ENCODE results near the gene OSBPL10. TPM values are rescaled to one million over a fixed set of nuclear protein-coding genes. Genes with fewer than 3 reads are reported as not detected.

OSBPL10 gene
- total RNA-seq, 1 donor from 2014 or later, result 52.7 TPM

- H3K4me1 Mint-ChIP-seq (ENCODE audit: low read depth, unreplicated experiment), result peaks cover 35% of the 10 kb centered on the region
- H3K27ac ChIP-seq (ENCODE audit: low read depth, low read length), result no peak overlapping the region
- no peak for FAIRE-seq
These were observed 43.8 kb downstream of the OSBPL10 start for GRCh38 chr3:31937225-31937624.

GRCh38 chr3:31936420-31937060 is 44.5 kb downstream of the OSBPL10 start:
- peak; percentile 89 for DNase-seq (ENCODE audit: low read depth)
- H3K27ac Mint-ChIP-seq (ENCODE audit: unreplicated experiment), result no peak overlapping the region
- Histone ChIP-seq H3K27me3 (ENCODE audit: insufficient read depth, low read length) (no peaks in the 10 kb centered on the region), H3K4me1 (ENCODE audit: insufficient read depth, low read length) (no peaks in the 10 kb centered on the region), H3K4me3 (ENCODE audit: insufficient read depth, low read depth, low read length) (no peak overlapping the region), H3K9ac (ENCODE audit: low read length) (no peak overlapping the region), H3K36me3 (ENCODE audit: insufficient read depth, low read length) (no peaks in the 10 kb centered on the region), H2AFZ (ENCODE audit: low read depth, low read length) (no peak overlapping the region), H3K4me2 (ENCODE audit: low read length) (no peak overlapping the region), H4K20me1 (ENCODE audit: insufficient read depth, low read length) (peaks cover 28% of the 10 kb centered on the region), H3K27ac (ENCODE audit: low read depth, low read length) (no peak overlapping the region), H3K9me3 (ENCODE audit: insufficient read depth, low read depth, low read length) (no peaks in the 10 kb centered on the region), H3K79me2 (ENCODE audit: insufficient read depth, low read length) (peaks cover 10% of the 10 kb centered on the region)
- TF ChIP-seq EZH2 (IDR thresholded peaks at IDR 0.05; ENCODE audit: insufficient read depth, low read length), result no peak
- no peak for TF ChIP-seq CTCF (IDR thresholded peaks at IDR 0.05; ENCODE audit: insufficient read depth, low read depth, low read length)
- H3K4me3 Mint-ChIP-seq (ENCODE audit: unreplicated experiment), result no peak overlapping the region
- H3K36me3 Mint-ChIP-seq (ENCODE audit: low read depth, unreplicated experiment), result no peaks in the 10 kb centered on the region
- H3K27me3 Mint-ChIP-seq (ENCODE audit: low read depth, unreplicated experiment), result no peaks in the 10 kb centered on the region
- H3K9me3 Mint-ChIP-seq (ENCODE audit: unreplicated experiment), result no peaks in the 10 kb centered on the region
- no peak for FAIRE-seq
- peaks cover 35% of the 10 kb centered on the region for H3K4me1 Mint-ChIP-seq (ENCODE audit: low read depth, unreplicated experiment)

More at GRCh38 chr3:31937225-31937624, 43.8 kb downstream of the OSBPL10 start:
- Mint-ChIP-seq H3K9me3 (ENCODE audit: unreplicated experiment) (no peaks in the 10 kb centered on the region), H3K4me3 (ENCODE audit: unreplicated experiment) (no peak overlapping the region), H3K27me3 (ENCODE audit: low read depth, unreplicated experiment) (no peaks in the 10 kb centered on the region), H3K27ac (ENCODE audit: unreplicated experiment) (no peak overlapping the region), H3K36me3 (ENCODE audit: low read depth, unreplicated experiment) (no peaks in the 10 kb centered on the region)
- Histone ChIP-seq H2AFZ (ENCODE audit: low read depth, low read length) (no peak overlapping the region), H3K36me3 (ENCODE audit: insufficient read depth, low read length) (no peaks in the 10 kb centered on the region), H3K27me3 (ENCODE audit: insufficient read depth, low read length) (no peaks in the 10 kb centered on the region), H3K4me3 (ENCODE audit: insufficient read depth, low read depth, low read length) (no peak overlapping the region), H3K4me2 (ENCODE audit: low read length) (no peak overlapping the region), H3K4me1 (ENCODE audit: insufficient read depth, low read length) (no peaks in the 10 kb centered on the region), H3K9me3 (ENCODE audit: insufficient read depth, low read depth, low read length) (no peaks in the 10 kb centered on the region), H3K9ac (ENCODE audit: low read length) (no peak overlapping the region), H4K20me1 (ENCODE audit: insufficient read depth, low read length) (peaks cover 28% of the 10 kb centered on the region), H3K79me2 (ENCODE audit: insufficient read depth, low read length) (peaks cover 10% of the 10 kb centered on the region)
- no peak for DNase-seq (ENCODE audit: low read depth)
- TF ChIP-seq EZH2 (IDR thresholded peaks at IDR 0.05; ENCODE audit: insufficient read depth, low read length) (no peak), CTCF (IDR thresholded peaks at IDR 0.05; ENCODE audit: insufficient read depth, low read depth, low read length) (no peak)

- peaks cover 28% of the 10 kb centered on the region for H3K4me1 Mint-ChIP-seq (ENCODE audit: low read depth, unreplicated experiment)
- TF ChIP-seq EZH2 (IDR thresholded peaks at IDR 0.05; ENCODE audit: insufficient read depth, low read length), result no peak
- FAIRE-seq (no peak), DNase-seq (ENCODE audit: low read depth) (no peak)
- H3K27ac ChIP-seq (ENCODE audit: low read depth, low read length), result no peak overlapping the region
- H3K36me3 Mint-ChIP-seq (ENCODE audit: low read depth, unreplicated experiment), result no peaks in the 10 kb centered on the region
- no peaks in the 10 kb centered on the region for H3K27me3 Mint-ChIP-seq (ENCODE audit: low read depth, unreplicated experiment)
- H3K27me3 ChIP-seq (ENCODE audit: insufficient read depth, low read length), result no peaks in the 10 kb centered on the region
- no peak overlapping the region for H3K4me3 Mint-ChIP-seq (ENCODE audit: unreplicated experiment)
- no peak overlapping the region for H3K4me2 ChIP-seq (ENCODE audit: low read length)
- H3K27ac Mint-ChIP-seq (ENCODE audit: unreplicated experiment), result no peak overlapping the region
- no peaks in the 10 kb centered on the region for H3K9me3 Mint-ChIP-seq (ENCODE audit: unreplicated experiment)
- no peaks in the 10 kb centered on the region for H3K9me3 ChIP-seq (ENCODE audit: insufficient read depth, low read depth, low read length)
- no peaks in the 10 kb centered on the region for H3K36me3 ChIP-seq (ENCODE audit: insufficient read depth, low read length)
- no peak overlapping the region for H2AFZ ChIP-seq (ENCODE audit: low read depth, low read length)
- peaks cover 3% of the 10 kb centered on the region for H3K79me2 ChIP-seq (ENCODE audit: insufficient read depth, low read length)
- H3K4me3 ChIP-seq (ENCODE audit: insufficient read depth, low read depth, low read length), result no peak overlapping the region
- H4K20me1 ChIP-seq (ENCODE audit: insufficient read depth, low read length), result peaks cover 23% of the 10 kb centered on the region
- H3K9ac ChIP-seq (ENCODE audit: low read length), result no peak overlapping the region
- no peaks in the 10 kb centered on the region for H3K4me1 ChIP-seq (ENCODE audit: insufficient read depth, low read length)
These were observed 46.2 kb downstream of the OSBPL10 start for GRCh38 chr3:31934866-31935265.

All from astrocyte (in vitro differentiated cells and primary cell).